DND-41 (cell line): ENCODE results near the gene C2CD2.

ENCODE experiments used
- CTCF ChIP-seq: IDR thresholded peaks from 2 replicates; pipeline ENCODE4 v1.5.1; 2012; ENCODE audit warnings: borderline replicate concordance, low read length, moderate library complexity, mild to moderate bottlenecking; ENCODE audit not compliant: poor library complexity, severe bottlenecking; ENCODE audit errors: extremely low read depth
- EZH2 ChIP-seq: IDR thresholded peaks from 3 replicates; pipeline ENCODE4 v1.6.1; 2012; ENCODE audit warnings: borderline replicate concordance, low read depth, mild to moderate bottlenecking, moderate library complexity, low read length, inconsistent platforms; ENCODE audit not compliant: severe bottlenecking

DNA sequence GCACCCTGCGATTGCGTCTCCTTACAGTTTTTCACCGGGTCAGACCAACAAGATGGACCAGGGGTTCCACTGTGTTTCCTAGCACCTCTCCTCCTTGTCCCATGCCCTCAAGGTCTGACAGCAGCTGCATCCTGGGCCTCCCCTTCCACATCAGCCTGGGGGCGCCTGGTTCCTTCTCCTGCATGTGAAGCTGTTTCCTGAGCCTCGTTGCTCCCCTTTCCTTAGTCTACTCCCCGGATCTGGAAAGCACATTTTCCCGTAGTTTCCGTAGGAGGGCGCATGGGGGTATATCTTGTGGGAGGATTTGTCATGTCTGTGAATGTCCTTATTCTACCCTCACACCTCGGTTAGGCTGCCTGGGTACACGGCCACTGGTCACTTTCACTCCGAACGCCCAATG is 80.8 kb downstream of the C2CD2 start:
- TF ChIP-seq CTCF (no peak), EZH2 (no peak)
